Body of pancreas (tissue), 4 donors: Measurements from ENCODE around the gene P2RX7. TPM values are rescaled to one million over a fixed set of nuclear protein-coding genes. Genes with fewer than 3 reads are reported as not detected.

Source experiments
- ATAC-seq: fragments of 150-250 bp; one replicate; pipeline ENCODE4 v1.9.1; 2016
- DNase-seq, 4 donors: peaks; one replicate each; pipeline ENCODE4 v3.0.0-alpha.2; 2019
- H3K27ac ChIP-seq, 4 donors: fragments of 200-600 bp; sonication (generic); 1 replicate in 3 of 4; 2 replicates in 1 of 4; pipeline versions ENCODE4 v1.5.1 to v1.6.1; 2016 to 2019; ENCODE audit warnings: mild to moderate bottlenecking in 1 of 4, mixed read lengths in 1 of 4, moderate library complexity in 1 of 4
- H3K27me3 ChIP-seq, 2 donors: fragments of 200-600 bp; sonication (generic); one replicate each; pipeline ENCODE4 v1.6.0; 2016; ENCODE audit warnings: mild to moderate bottlenecking in 1 of 2
- H3K36me3 ChIP-seq, 2 donors: fragments of 200-600 bp; sonication (generic); replicated peaks in 1 of 2; 2 replicates each; pipeline ENCODE4 v1.5.1; 2016; ENCODE audit warnings: low read depth in 2 of 2; ENCODE audit not compliant: insufficient read depth in 1 of 2
- H3K4me1 ChIP-seq: fragments of 200-600 bp; sonication (generic); one replicate; pipeline ENCODE4 v1.6.0; 2016
- H3K4me3 ChIP-seq, 2 donors: fragments of 200-600 bp; sonication (generic); 1 replicate in 1 of 2; 2 replicates in 1 of 2; pipeline ENCODE4 v1.5.1; 2016 to 2019
- H3K9me3 ChIP-seq, 3 donors: fragments of 200-600 bp; sonication (generic); 1 replicate in 2 of 3; 2 replicates in 1 of 3; pipeline ENCODE4 v1.5.1; 2016
- CTCF ChIP-seq, 7 experiments: fragments of 450-650 bp in 4 of 7; fragments of 200-600 bp in 3 of 7; sonication (generic) in 3 of 7; IDR thresholded peaks; one replicate each; pipeline ENCODE4 v1.5.1; 2016 to 2019; ENCODE audit warnings: antibody characterized with exemption in 7 of 7
- POLR2A ChIP-seq, 3 donors: fragments of 450-650 bp; IDR thresholded peaks; one replicate each; pipeline ENCODE4 v1.6.1; 2016; ENCODE audit warnings: antibody characterized with exemption in 3 of 3, mild to moderate bottlenecking in 2 of 3
- WGBS, 2 donors: methylation state at CpG; one replicate each; pipeline ENCODE4 v1.1.5; 2017; 5-methylcytosine and 5-hydroxymethylcytosine counted together
- intact Hi-C: fragments of 100-400 bp; cut with DNase I; formaldehyde crosslinking; loops from one replicate; pipeline ENCODE4 v1.15.1; 2023
- total RNA-seq, 2 donors: library from RNA; depleted of rRNA; stranded (reverse); fragments of >200 nt; gene quantifications; one replicate each; pipeline ENCODE4 v1.1.0, GENCODE V29; 2016

P2RX7 gene
- total RNA-seq, 2 donors from 2014 or later = 1.0 to 1.6 TPM

- H3K27ac ChIP-seq = no peak overlapping the region
- H3K4me1 ChIP-seq = peaks cover 13% of the 10 kb centered on the region
- H3K27me3 ChIP-seq = no peaks in the 10 kb centered on the region
- H3K4me3 ChIP-seq = no peak overlapping the region
- TF ChIP-seq CTCF (IDR thresholded peaks at IDR 0.05) = no peak
- no peak for TF ChIP-seq POLR2A (IDR thresholded peaks at IDR 0.05)
- WGBS, 2 donors = 69 to 74% methylated on average over 3 of the region's 3 CpGs
- intact Hi-C loops = no loop called here
- no peaks in the 10 kb centered on the region for H3K36me3 ChIP-seq
- no peaks in the 10 kb centered on the region for H3K9me3 ChIP-seq
- ATAC-seq (no peak), DNase-seq (no peak)
Observed at GRCh38 chr12:121135320-121135719, 2.6 kb downstream of the P2RX7 start.

GRCh38 chr12:121137512-121137911 is 4.8 kb downstream of the P2RX7 start:
- Histone ChIP-seq H3K36me3 (no peaks in the 10 kb centered on the region), H3K4me1 (peaks cover 8% of the 10 kb centered on the region), H3K27ac (no peak overlapping the region), H3K27me3 (no peaks in the 10 kb centered on the region), H3K4me3 (no peak overlapping the region), H3K9me3 (no peaks in the 10 kb centered on the region)
- intact Hi-C loops = no loop called here
- no peak for DNase-seq
- no peak for TF ChIP-seq POLR2A (IDR thresholded peaks at IDR 0.05)
- no peak for TF ChIP-seq CTCF (IDR thresholded peaks at IDR 0.05)
- WGBS, 2 donors = 84 to 89% methylated on average over 4 of the region's 4 CpGs
- ATAC-seq = no peak

GRCh38 chr12:121138284-121138683 is 5.6 kb downstream of the P2RX7 start:
- intact Hi-C loops = no loop called here
- ATAC-seq (no peak), DNase-seq (no peak)
- Histone ChIP-seq H3K9me3 (no peaks in the 10 kb centered on the region), H3K36me3 (no peaks in the 10 kb centered on the region), H3K4me1 (peaks cover under 1% of the 10 kb centered on the region), H3K4me3 (no peak overlapping the region), H3K27me3 (no peaks in the 10 kb centered on the region), H3K27ac (no peak overlapping the region)
- TF ChIP-seq CTCF (IDR thresholded peaks at IDR 0.05) (no peak), POLR2A (IDR thresholded peaks at IDR 0.05) (no peak)
- 85 to 95% methylated on average over 5 of the region's 5 CpGs for WGBS, 2 donors

GRCh38 chr12:121139286-121139685 is 6.6 kb downstream of the P2RX7 start:
- Histone ChIP-seq H3K36me3 (no peaks in the 10 kb centered on the region), H3K4me1 (peaks cover 4% of the 10 kb centered on the region), H3K9me3 (no peaks in the 10 kb centered on the region), H3K4me3 (no peak overlapping the region), H3K27me3 (no peaks in the 10 kb centered on the region), H3K27ac (no peak overlapping the region)
- TF ChIP-seq POLR2A (IDR thresholded peaks at IDR 0.05) (no peak), CTCF (IDR thresholded peaks at IDR 0.05) (no peak)
- intact Hi-C loops = no loop called here
- 95 to 98% methylated on average over 2 to 5 of the region's 5 CpGs for WGBS, 2 donors
- ATAC-seq = no peak
- DNase-seq = no peak

GRCh38 chr12:121142171-121142950 is 9.7 kb downstream of the P2RX7 start:
- Histone ChIP-seq H3K27ac (no peak overlapping the region), H3K27me3 (no peaks in the 10 kb centered on the region), H3K4me1 (peaks cover 7% of the 10 kb centered on the region), H3K9me3 (no peaks in the 10 kb centered on the region), H3K36me3 (no peaks in the 10 kb centered on the region), H3K4me3 (no peak overlapping the region)
- no peak for DNase-seq
- TF ChIP-seq POLR2A (IDR thresholded peaks at IDR 0.05) (no peak), CTCF (IDR thresholded peaks at IDR 0.05) (no peak)
- 88 to 96% methylated on average over 10 to 11 of the region's 11 CpGs for WGBS, 2 donors
- intact Hi-C loops = no loop called here
- ATAC-seq = no peak
